Endothelial cell of umbilical vein (primary cell): ENCODE results near the gene TAF6. TPM values are rescaled to one million over a fixed set of nuclear protein-coding genes. Genes with fewer than 3 reads are reported as not detected.

Experiments
- BruUV-seq: library from RNA; stranded (reverse); fragments of 400-500 nt; replicated peaks from 2 replicates; lab custom pipeline; 2021; lab: Mats Ljungman, UMichigan
- CTCF ChIA-PET: fragments of 300-600, 350-600 bp; sonication (Branson Sonifier 250); formaldehyde crosslinking; loops from one replicate; lab custom pipeline; 2021; ENCODE audit warnings: antibody characterized with exemption, inconsistent platforms; lab: Charles Lee
- POLR2A ChIA-PET: fragments of 300-600, 350-600 bp; sonication (Branson Sonifier 250); formaldehyde crosslinking; loops from one replicate; lab custom pipeline; 2021; ENCODE audit warnings: antibody characterized with exemption, inconsistent platforms; lab: Charles Lee
- DNase-seq: peaks from one replicate; pipeline ENCODE4 v3.0.0-alpha.2; 2011; ENCODE audit warnings: low read depth, low spot score
- FAIRE-seq: peaks from 2 replicates; lab custom pipeline; 2011; peaks lifted over from hg19 to GRCh38; lab: Jason Lieb, UNC
- H2AFZ ChIP-seq: 2 replicates; pipeline ENCODE4 v1.6.0; 2012; ENCODE audit warnings: low read depth, low read length, control low read depth, inconsistent platforms
- H3K27ac ChIP-seq: 2 replicates; pipeline ENCODE4 v1.5.1; 2011; ENCODE audit warnings: low read depth, mild to moderate bottlenecking, control low read depth, low read length, moderate library complexity; ENCODE audit not compliant: insufficient read depth
- H3K27me3 ChIP-seq, 2 experiments: 2 replicates each; pipeline versions ENCODE4 v1.6.0 to v1.6.1; 2011; ENCODE audit warnings: low read length in 2 of 2, mixed read lengths in 1 of 2; ENCODE audit not compliant: control insufficient read depth in 2 of 2, insufficient read depth in 2 of 2
- H3K36me3 ChIP-seq, 2 experiments: 2 replicates in 1 of 2; 3 replicates in 1 of 2; pipeline ENCODE4 v1.5.1; 2011; ENCODE audit warnings: low read length in 2 of 2, mild to moderate bottlenecking in 1 of 2, moderate library complexity in 1 of 2; ENCODE audit not compliant: control insufficient read depth in 2 of 2, insufficient read depth in 2 of 2; ENCODE audit errors: extremely low read depth in 1 of 2
- H3K4me1 ChIP-seq: 3 replicates; pipeline ENCODE4 v1.5.1; 2011; ENCODE audit warnings: mild to moderate bottlenecking, low read length; ENCODE audit not compliant: control insufficient read depth, insufficient read depth; ENCODE audit errors: extremely low read depth
- H3K4me2 ChIP-seq: 2 replicates; pipeline ENCODE4 v1.6.1; 2011; ENCODE audit warnings: low read length, control low read depth, mixed read lengths; ENCODE audit not compliant: insufficient read depth
- H3K4me3 ChIP-seq, 3 experiments: fragments of 200-600 bp in 1 of 3; sonication (generic), shearing (Covaris generic) in 1 of 3; replicated peaks in 1 of 3; 2 replicates each; pipeline ENCODE4 v1.5.1; 2011 to 2016; ENCODE audit warnings: control low read depth in 3 of 3, low read length in 3 of 3, mild to moderate bottlenecking in 2 of 3, inconsistent platforms in 1 of 3, low read depth in 1 of 3, moderate library complexity in 1 of 3; ENCODE audit not compliant: insufficient read depth in 1 of 3
- H3K79me2 ChIP-seq: 2 replicates; pipeline ENCODE4 v1.6.0; 2012; ENCODE audit warnings: low read length, inconsistent platforms; ENCODE audit not compliant: control insufficient read depth, insufficient read depth
- H3K9ac ChIP-seq: replicated peaks from 2 replicates; pipeline ENCODE3; 2011; ENCODE audit warnings: low read length, control low read depth; ENCODE audit not compliant: insufficient read depth; ENCODE audit errors: extremely low read depth
- H3K9me1 ChIP-seq: replicated peaks from 3 replicates; pipeline ENCODE4 v1.6.0; 2011; ENCODE audit warnings: mild to moderate bottlenecking, low read length; ENCODE audit not compliant: control insufficient read depth, insufficient read depth; ENCODE audit errors: extremely low read depth
- H3K9me3 ChIP-seq: replicated peaks from 2 replicates; pipeline ENCODE4 v1.5.1; 2012; ENCODE audit warnings: low read length, inconsistent platforms; ENCODE audit not compliant: control insufficient read depth, insufficient read depth
- H4K20me1 ChIP-seq: replicated peaks from 2 replicates; pipeline ENCODE3; 2011; ENCODE audit warnings: mild to moderate bottlenecking, low read length; ENCODE audit not compliant: control insufficient read depth, insufficient read depth; ENCODE audit errors: extremely low read depth
- CTCF ChIP-seq, 2 donors: IDR thresholded peaks; 1 replicate in 1 of 2; 2 replicates in 1 of 2; pipeline ENCODE4 v1.5.1; 2011; ENCODE audit warnings: low read length in 2 of 2, mild to moderate bottlenecking in 2 of 2, moderate library complexity in 2 of 2, control low read depth in 1 of 2, inconsistent platforms in 1 of 2, low read depth in 1 of 2; ENCODE audit not compliant: insufficient read depth in 1 of 2; ENCODE audit errors: extremely low read depth in 1 of 2
- EZH2 ChIP-seq: IDR thresholded peaks from 2 replicates; pipeline ENCODE4 v1.6.1; 2012; ENCODE audit warnings: borderline replicate concordance, low read depth, mild to moderate bottlenecking, moderate library complexity, low read length, inconsistent platforms; ENCODE audit not compliant: severe bottlenecking
- FOS ChIP-seq: IDR thresholded peaks from 2 replicates; pipeline ENCODE4 v1.6.1; 2011; ENCODE audit warnings: mild to moderate bottlenecking, low read length, moderate library complexity, borderline replicate concordance; ENCODE audit not compliant: insufficient read depth
- GATA2 ChIP-seq: IDR thresholded peaks from 2 replicates; pipeline ENCODE4 v1.7.0; 2011; ENCODE audit warnings: low read depth, mild to moderate bottlenecking, moderate library complexity, mixed read lengths, low read length; ENCODE audit not compliant: insufficient read length, insufficient read depth
- JUN ChIP-seq: IDR thresholded peaks from 2 replicates; pipeline ENCODE4 v1.6.1; 2011; ENCODE audit warnings: borderline replicate concordance, low read depth; ENCODE audit not compliant: insufficient read length, insufficient read depth
- MAX ChIP-seq: IDR thresholded peaks from 2 replicates; pipeline ENCODE4 v1.6.1; 2011; ENCODE audit not compliant: insufficient read depth, insufficient read length
- MYC ChIP-seq: IDR thresholded peaks from one replicate; pipeline ENCODE4 v1.6.1; 2011; ENCODE audit warnings: mild to moderate bottlenecking, low read depth, low read length
- POLR2A ChIP-seq: IDR thresholded peaks from 2 replicates; pipeline ENCODE4 v1.6.1; 2012; ENCODE audit warnings: low read depth, mild to moderate bottlenecking, control low read depth, low read length
- POLR2AphosphoS5 ChIP-seq: IDR thresholded peaks from 2 replicates; pipeline ENCODE4 v1.6.1; 2012; ENCODE audit warnings: low read depth, mild to moderate bottlenecking, control low read depth, low read length, moderate library complexity; ENCODE audit not compliant: insufficient read depth
- dilution Hi-C: fragments of 300-500 bp; cut with MboI; formaldehyde crosslinking; loops from one replicate; pipeline ENCODE4 v1.15.0; 2019; ENCODE audit warnings: low sequenced_read_pairs; ENCODE audit not compliant: extremely low pct_ligation_motif_present
- intact Hi-C: fragments of 100-400 bp; cut with micrococcal nuclease; formaldehyde crosslinking; loops from one replicate; pipeline ENCODE4 v1.10.0; 2022
- polyA plus RNA-seq, 4 experiments: library from polyadenylated mRNA; depleted of rRNA in 3 of 4; stranded (reverse) in 3 of 4; unstranded in 1 of 4; fragments of >200 nt; gene quantifications; 2 replicates each; pipeline versions ENCODE4 v1.2.1 to v1.2.3, GENCODE V29; 2011 to 2012; ENCODE audit warnings: missing spikeins in 1 of 4
- total RNA-seq: library from RNA; stranded (reverse); gene quantifications from 2 replicates; pipeline ENCODE4 v1.2.3, GENCODE V29; 2021

Gene TAF6
- total and polyA plus RNA-seq, 2 donors (not counting 3 experiments of a cell fraction or from before 2014, with no cell fraction given) = 32.7 to 64.6 TPM

- DNase-seq = peak; percentile 45
- Histone ChIP-seq H3K9ac (peak overlapping the region; percentile 92), H3K27me3 (no peaks in the 10 kb centered on the region), H3K4me2 (peak overlapping the region; percentile 94), H4K20me1 (no peaks in the 10 kb centered on the region), H3K27ac (peak overlapping the region; percentile 84), H3K9me3 (no peaks in the 10 kb centered on the region), H3K79me2 (peaks cover 44% of the 10 kb centered on the region), H2AFZ (no peak overlapping the region), H3K9me1 (no peaks in the 10 kb centered on the region), H3K36me3 (peaks cover 34 to 36% of the 10 kb centered on the region in 2 experiments), H3K4me3 (peak overlapping the region in 2 of 3 experiments; percentile 75 to 96), H3K4me1 (peaks cover 18% of the 10 kb centered on the region)
- ChIA-PET CTCF (interaction anchor here (1.1 to 1.3 kb wide), 2 partner anchors 17 to 31 kb away, joined by 3 to 5 read pairs; no protein-coding TSS in a partner anchor), POLR2A (interaction anchor here (1.0 to 1.9 kb wide), 2 partner anchors 9 to 12 kb away, joined by 3 to 10 read pairs; no protein-coding TSS in a partner anchor)
- TF ChIP-seq JUN = no peak
- no peak for TF ChIP-seq FOS
- TF ChIP-seq MYC = no peak
- no peak for TF ChIP-seq EZH2
- BruUV-seq = no TSS peak
- intact Hi-C loops = no loop called here
- FAIRE-seq = no peak
- dilution Hi-C loops = no loop called here
These were observed 19.7 kb downstream of the TAF6 start for GRCh38 chr7:100099452-100099851.

GRCh38 chr7:100098913-100099312 lies 20.2 kb downstream of the TAF6 start:
- intact Hi-C loops (no loop called here), dilution Hi-C loops (no loop called here)
- Histone ChIP-seq H3K4me3 (peak overlapping the region in 2 of 3 experiments; percentile 75 to 96), H3K27ac (no peak overlapping the region), H3K4me1 (peaks cover 18% of the 10 kb centered on the region), H3K4me2 (peak overlapping the region; percentile 94), H3K36me3 (peaks cover 34 to 39% of the 10 kb centered on the region in 2 experiments), H3K27me3 (no peaks in the 10 kb centered on the region), H3K9me3 (no peaks in the 10 kb centered on the region), H3K9ac (peak overlapping the region; percentile 92), H2AFZ (no peak overlapping the region), H3K79me2 (peaks cover 44% of the 10 kb centered on the region), H3K9me1 (no peaks in the 10 kb centered on the region), H4K20me1 (no peaks in the 10 kb centered on the region)
- BruUV-seq = TSS peak; percentile 25
- DNase-seq (no peak), FAIRE-seq (no peak)
- ChIA-PET POLR2A (interaction anchor here (1.0 kb wide), 1 partner anchor 9 kb away, joined by 3 read pairs; no protein-coding TSS in a partner anchor), CTCF (interaction anchor here (1.1 to 1.3 kb wide), 2 partner anchors 17 to 32 kb away, joined by 3 to 5 read pairs; no protein-coding TSS in a partner anchor)
- TF ChIP-seq GATA2 = no peak
- no peak for TF ChIP-seq POLR2A
- no peak for TF ChIP-seq FOS
- TF ChIP-seq JUN = no peak
- TF ChIP-seq POLR2AphosphoS5 = no peak
- TF ChIP-seq EZH2 = no peak
- no peak for TF ChIP-seq MYC
- no peak for TF ChIP-seq MAX
- no peak for TF ChIP-seq CTCF (IDR thresholded peaks at IDR 0.05; ENCODE audit: extremely low read depth in 1 of 2, insufficient read depth in 1 of 2, low read depth in 1 of 2, low read length in 2 of 2)
